IMR-90 (cell line): ENCODE results near the gene NALCN. TPM values are rescaled to one million over a fixed set of nuclear protein-coding genes. Genes with fewer than 3 reads are reported as not detected.

Experiments
- ATAC-seq: fragments of 200-7000 bp; cut with Tn5 transposase; 2 replicates; pipeline ENCODE4 v1.9.1; 2020; ENCODE audit warnings: low read depth, mild to moderate bottlenecking, moderate library complexity
- BruUV-seq: library from RNA; stranded (reverse); fragments of 400-500 nt; replicated peaks from 2 replicates; lab custom pipeline; 2021; lab: Mats Ljungman, UMichigan
- CTCF ChIA-PET: fragments of 300-600 bp; formaldehyde crosslinking; extraction: SDS; loops from one replicate; lab custom pipeline; 2021; ENCODE audit warnings: antibody characterized with exemption; lab: Yijun Ruan, JAX
- POLR2A ChIA-PET: fragments of 300-600 bp; sonication (Branson Sonifier 250); formaldehyde crosslinking; loops from one replicate; lab custom pipeline; 2022; ENCODE audit warnings: antibody characterized with exemption; ENCODE audit not compliant: unreplicated experiment; lab: Charles Lee
- DNase-seq: peaks from one replicate; pipeline ENCODE4 v3.0.0; 2013
- H2AFZ ChIP-seq: replicated peaks from 2 replicates; pipeline ENCODE3; 2013; ENCODE audit warnings: low read length, mild to moderate bottlenecking; ENCODE audit not compliant: poor library complexity
- H2AK5ac ChIP-seq: 2 replicates; pipeline ENCODE4 v1.6.1; 2013; ENCODE audit warnings: low read depth, low read length, inconsistent platforms
- H2AK9ac ChIP-seq: replicated peaks from 2 replicates; pipeline ENCODE3; 2013; ENCODE audit warnings: mild to moderate bottlenecking, low read depth, low read length, moderate library complexity; ENCODE audit not compliant: poor library complexity
- H2BK120ac ChIP-seq: 2 replicates; pipeline ENCODE4 v1.6.1; 2013; ENCODE audit warnings: low read depth, low read length, inconsistent platforms
- H2BK15ac ChIP-seq: 3 replicates; pipeline ENCODE4 v1.6.1; 2013; ENCODE audit warnings: low read depth, low read length, inconsistent platforms
- H2BK20ac ChIP-seq: 2 replicates; pipeline ENCODE4 v1.6.1; 2013; ENCODE audit warnings: low read depth, mild to moderate bottlenecking, inconsistent platforms, low read length, moderate library complexity
- H2BK5ac ChIP-seq: 2 replicates; pipeline ENCODE4 v1.6.1; 2013; ENCODE audit warnings: mild to moderate bottlenecking, low read depth, low read length, inconsistent platforms; ENCODE audit not compliant: poor library complexity, severe bottlenecking
- H3K14ac ChIP-seq: replicated peaks from 2 replicates; pipeline ENCODE4 v1.6.1; 2013; ENCODE audit warnings: low read depth, low read length, inconsistent platforms
- H3K18ac ChIP-seq: 2 replicates; pipeline ENCODE4 v1.6.1; 2013; ENCODE audit warnings: low read depth, low read length, control low read depth
- H3K23ac ChIP-seq: 2 replicates; pipeline ENCODE4 v1.6.1; 2013; ENCODE audit warnings: low read depth, low read length, inconsistent platforms
- H3K27ac ChIP-seq: 2 replicates; pipeline ENCODE4 v1.5.1; 2013; ENCODE audit warnings: mild to moderate bottlenecking, control low read depth, low read length; ENCODE audit not compliant: insufficient read depth
- H3K27me3 ChIP-seq: 2 replicates; pipeline ENCODE4 v1.6.1; 2013; ENCODE audit warnings: low read length; ENCODE audit not compliant: control insufficient read depth, insufficient read depth
- H3K36me3 ChIP-seq: 2 replicates; pipeline ENCODE4 v1.6.1; 2013; ENCODE audit warnings: low read length, mixed read lengths; ENCODE audit not compliant: control insufficient read depth, insufficient read depth
- H3K4ac ChIP-seq: 2 replicates; pipeline ENCODE4 v1.6.1; 2013; ENCODE audit warnings: low read depth, low read length, inconsistent platforms
- H3K4me1 ChIP-seq: 2 replicates; pipeline ENCODE4 v1.6.1; 2013; ENCODE audit warnings: low read length, mixed read lengths; ENCODE audit not compliant: control insufficient read depth, insufficient read depth
- H3K4me2 ChIP-seq: 2 replicates; pipeline ENCODE4 v1.6.1; 2013; ENCODE audit warnings: low read depth, mild to moderate bottlenecking, control low read depth, low read length, moderate library complexity
- H3K4me3 ChIP-seq: 2 replicates; pipeline ENCODE4 v1.5.1; 2013; ENCODE audit warnings: low read depth, mild to moderate bottlenecking, control low read depth, low read length, moderate library complexity; ENCODE audit not compliant: insufficient read depth
- H3K56ac ChIP-seq: 2 replicates; pipeline ENCODE4 v1.6.1; 2013; ENCODE audit warnings: low read length, inconsistent platforms; ENCODE audit not compliant: insufficient read depth; ENCODE audit errors: extremely low read depth
- H3K79me1 ChIP-seq, 2 experiments: 2 replicates each; pipeline ENCODE4 v1.6.1; 2013; ENCODE audit warnings: low read length in 2 of 2, inconsistent platforms in 1 of 2, low read depth in 1 of 2
- H3K9ac ChIP-seq: 2 replicates; pipeline ENCODE4 v1.6.1; 2013; ENCODE audit warnings: low read depth, low read length, control low read depth
- H3K9me1 ChIP-seq: 2 replicates; pipeline ENCODE4 v1.6.1; 2013; ENCODE audit warnings: low read length, inconsistent platforms; ENCODE audit not compliant: insufficient read depth
- H3K9me3 ChIP-seq: 2 replicates; pipeline ENCODE4 v1.6.1; 2013; ENCODE audit warnings: low read length; ENCODE audit not compliant: control insufficient read depth, insufficient read depth
- H4K20me1 ChIP-seq: 2 replicates; pipeline ENCODE4 v1.6.1; 2013; ENCODE audit warnings: low read length, inconsistent platforms; ENCODE audit not compliant: insufficient read depth
- H4K5ac ChIP-seq: 2 replicates; pipeline ENCODE4 v1.6.1; 2013; ENCODE audit warnings: mild to moderate bottlenecking, low read depth, low read length, control low read depth
- H4K8ac ChIP-seq, 2 experiments: 2 replicates each; pipeline ENCODE4 v1.6.1; 2013; ENCODE audit warnings: low read depth in 2 of 2, low read length in 2 of 2, control low read depth in 1 of 2, inconsistent platforms in 1 of 2
- H4K91ac ChIP-seq: 2 replicates; pipeline ENCODE4 v1.6.1; 2013; ENCODE audit warnings: low read depth, low read length, inconsistent platforms; ENCODE audit not compliant: insufficient read depth
- BHLHE40 ChIP-seq: fragments of 150-350 bp; IDR thresholded peaks from 2 replicates; pipeline ENCODE4 v1.6.1; 2016; ENCODE audit warnings: mild to moderate bottlenecking, low read depth, low read length
- CEBPB ChIP-seq: IDR thresholded peaks from 2 replicates; pipeline ENCODE4 v1.6.1; 2012; ENCODE audit warnings: low read depth, low read length, improper control_type of control experiment
- CHD1 ChIP-seq: IDR thresholded peaks from 2 replicates; pipeline ENCODE4 v1.6.1; 2012; ENCODE audit warnings: low read depth, low read length, improper control_type of control experiment
- ELK1 ChIP-seq: fragments of 150-350 bp; IDR thresholded peaks from 2 replicates; pipeline ENCODE4 v1.6.1; 2016; ENCODE audit warnings: low read depth, mild to moderate bottlenecking, low read length, moderate library complexity, borderline replicate concordance
- MAFK ChIP-seq: IDR thresholded peaks from 2 replicates; pipeline ENCODE4 v1.6.1; 2012; ENCODE audit warnings: low read depth, low read length, improper control_type of control experiment
- MXI1 ChIP-seq: IDR thresholded peaks from 2 replicates; pipeline ENCODE4 v1.6.1; 2012; ENCODE audit warnings: low read depth, mild to moderate bottlenecking, low read length, moderate library complexity, borderline replicate concordance
- NFE2L2 ChIP-seq: fragments of 150-350 bp; IDR thresholded peaks from 2 replicates; pipeline ENCODE4 v1.6.1; 2016; ENCODE audit warnings: low read depth, mild to moderate bottlenecking, low read length
- POLR2A ChIP-seq: IDR thresholded peaks from 2 replicates; pipeline ENCODE4 v1.6.1; 2012; ENCODE audit warnings: mild to moderate bottlenecking, low read depth, low read length
- RAD21 ChIP-seq: IDR thresholded peaks from 2 replicates; pipeline ENCODE4 v1.6.1; 2012; ENCODE audit warnings: low read length, improper control_type of control experiment
- SMC3 ChIP-seq: fragments of 150-350 bp; IDR thresholded peaks from 2 replicates; pipeline ENCODE4 v1.6.1; 2016; ENCODE audit warnings: low read depth, mild to moderate bottlenecking, antibody characterized with exemption, low read length, moderate library complexity
- WGBS, 2 experiments: methylation state at CpG; one replicate each; pipeline versions ENCODE4 v1.1.5 to v1.1.7; 2013; ENCODE audit warnings: missing lambda C conversion rate in 2 of 2; ENCODE audit not compliant: insufficient read length in 1 of 2; ENCODE audit errors: extremely low coverage in 2 of 2; 5-methylcytosine and 5-hydroxymethylcytosine counted together
- dilution Hi-C: fragments of 300-500 bp; cut with HindIII; formaldehyde crosslinking; loops from one replicate; pipeline ENCODE4 v1.14.3; 2018; ENCODE audit warnings: low sequenced_read_pairs; ENCODE audit not compliant: unreplicated experiment
- in situ Hi-C: fragments of 300-500 bp; cut with MboI; formaldehyde crosslinking; loops from 3 replicates; pipeline ENCODE4 v1.14.3; 2019; ENCODE audit warnings: low sequenced_read_pairs, inconsistent platforms, mixed read lengths
- intact Hi-C: fragments of 100-400 bp; cut with micrococcal nuclease; formaldehyde crosslinking; loops from 2 replicates; pipeline ENCODE4 v1.10.0; 2022
- polyA plus RNA-seq, 3 experiments: library from polyadenylated mRNA; depleted of rRNA; stranded (reverse); fragments of >200 nt; gene quantifications; 2 replicates each; pipeline ENCODE4 v1.2.3, GENCODE V29; 2012; ENCODE audit warnings: low replicate concordance in 1 of 3
- total RNA-seq: library from RNA; depleted of rRNA; stranded (reverse); fragments of >200 nt; gene quantifications from 2 replicates; pipeline ENCODE4 v1.2.3, GENCODE V29; 2012
- TF ChIP-seq, protein P1 (sequence below): conservative IDR thresholded peaks from 2 replicates; pipeline ENCODE4 v1.5.1; 2012; ENCODE audit warnings: mild to moderate bottlenecking, low read depth, low read length, improper control_type of control experiment
- TF ChIP-seq, protein P2 (sequence below): fragments of 150-350 bp; IDR thresholded peaks from 2 replicates; pipeline ENCODE4 v1.6.1; 2017; ENCODE audit warnings: mild to moderate bottlenecking, antibody characterized with exemption, low read length, low read depth

The NALCN gene
- total and polyA plus RNA-seq, 2 of the 4 experiments (the other 2 are of a cell fraction) = 2.9 to 4.8 TPM

- peaks cover 19% of the 10 kb centered on the region for H3K4me1 ChIP-seq
- DNase-seq = no peak
- H2AFZ ChIP-seq = peak overlapping the region; percentile 28
- H4K20me1 ChIP-seq = no peaks in the 10 kb centered on the region
- peak overlapping the region; percentile 66 for H2BK20ac ChIP-seq
- no peak overlapping the region; the same call in 1 of the 2 replicates for H3K56ac ChIP-seq
- H3K4ac ChIP-seq = peak overlapping the region; percentile 90
- peak overlapping the region; percentile 79 for H4K91ac ChIP-seq
- peak overlapping the region; percentile 42 for H3K18ac ChIP-seq
- TF ChIP-seq CHD1 (no peak), MXI1 (no peak), POLR2A (no peak), CEBPB (no peak), NFE2L2 (no peak), SMC3 (no peak), ELK1 (no peak), MAFK (no peak), RAD21 (no peak), BHLHE40 (no peak)
- TF ChIP-seq, protein P1, sequence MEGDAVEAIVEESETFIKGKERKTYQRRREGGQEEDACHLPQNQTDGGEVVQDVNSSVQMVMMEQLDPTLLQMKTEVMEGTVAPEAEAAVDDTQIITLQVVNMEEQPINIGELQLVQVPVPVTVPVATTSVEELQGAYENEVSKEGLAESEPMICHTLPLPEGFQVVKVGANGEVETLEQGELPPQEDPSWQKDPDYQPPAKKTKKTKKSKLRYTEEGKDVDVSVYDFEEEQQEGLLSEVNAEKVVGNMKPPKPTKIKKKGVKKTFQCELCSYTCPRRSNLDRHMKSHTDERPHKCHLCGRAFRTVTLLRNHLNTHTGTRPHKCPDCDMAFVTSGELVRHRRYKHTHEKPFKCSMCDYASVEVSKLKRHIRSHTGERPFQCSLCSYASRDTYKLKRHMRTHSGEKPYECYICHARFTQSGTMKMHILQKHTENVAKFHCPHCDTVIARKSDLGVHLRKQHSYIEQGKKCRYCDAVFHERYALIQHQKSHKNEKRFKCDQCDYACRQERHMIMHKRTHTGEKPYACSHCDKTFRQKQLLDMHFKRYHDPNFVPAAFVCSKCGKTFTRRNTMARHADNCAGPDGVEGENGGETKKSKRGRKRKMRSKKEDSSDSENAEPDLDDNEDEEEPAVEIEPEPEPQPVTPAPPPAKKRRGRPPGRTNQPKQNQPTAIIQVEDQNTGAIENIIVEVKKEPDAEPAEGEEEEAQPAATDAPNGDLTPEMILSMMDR = no peak
- TF ChIP-seq, protein P2, sequence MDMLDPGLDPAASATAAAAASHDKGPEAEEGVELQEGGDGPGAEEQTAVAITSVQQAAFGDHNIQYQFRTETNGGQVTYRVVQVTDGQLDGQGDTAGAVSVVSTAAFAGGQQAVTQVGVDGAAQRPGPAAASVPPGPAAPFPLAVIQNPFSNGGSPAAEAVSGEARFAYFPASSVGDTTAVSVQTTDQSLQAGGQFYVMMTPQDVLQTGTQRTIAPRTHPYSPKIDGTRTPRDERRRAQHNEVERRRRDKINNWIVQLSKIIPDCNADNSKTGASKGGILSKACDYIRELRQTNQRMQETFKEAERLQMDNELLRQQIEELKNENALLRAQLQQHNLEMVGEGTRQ = no peak
- intact Hi-C loops = loop anchor here (2.0 to 5.0 kb wide), 3 partner anchors 89 to 156 kb away; no protein-coding TSS in a partner anchor
- no peaks in the 10 kb centered on the region for H3K9me3 ChIP-seq
- no peaks in the 10 kb centered on the region for H3K27me3 ChIP-seq
- peak overlapping the region; percentile 93; the same call in 1 of the 2 replicates for H4K5ac ChIP-seq
- H3K4me2 ChIP-seq = peak overlapping the region; percentile 37; the same call in 1 of the 2 replicates
- peak overlapping the region; percentile 67 for H2AK9ac ChIP-seq
- H3K36me3 ChIP-seq = no peaks in the 10 kb centered on the region
- dilution Hi-C loops = no loop called here
- peaks cover 20% of the 10 kb centered on the region for H3K9me1 ChIP-seq
- peak overlapping the region; percentile 38 for H2BK15ac ChIP-seq
- in situ Hi-C loops = no loop called here
- H2AK5ac ChIP-seq = peak overlapping the region; percentile 77
- H2BK120ac ChIP-seq = peak overlapping the region; percentile 90
- no peak for ATAC-seq
- no peak overlapping the region for H3K4me3 ChIP-seq
- H3K27ac ChIP-seq = peak overlapping the region; percentile 35
- H3K23ac ChIP-seq = peak overlapping the region; percentile 92
- WGBS, 2 experiments = 50% methylated on average over 1 of the region's 4 CpGs; no CpG with 5 or more reads in 1 of the 2 experiments
- no peak overlapping the region for H3K9ac ChIP-seq
- peak overlapping the region; percentile 36 to 78; a peak in 3 of 4 replicates for H4K8ac ChIP-seq
- H3K14ac ChIP-seq = peak overlapping the region; percentile 91
- CTCF ChIA-PET = no interaction called here
- H3K79me1 ChIP-seq = no peaks in the 10 kb centered on the region
- no TSS peak for BruUV-seq
- peak overlapping the region; percentile 93 for H2BK5ac ChIP-seq
- POLR2A ChIA-PET = interaction anchor here (0.6 kb wide), 1 partner anchor 30 kb away, joined by 3 read pairs; no protein-coding TSS in a partner anchor
Measured at GRCh38 chr13:101308247-101309013, 107.9 kb downstream of the NALCN start.
